ENCODE measurements around the gene XPO4.

The XPO4 gene

DNA sequence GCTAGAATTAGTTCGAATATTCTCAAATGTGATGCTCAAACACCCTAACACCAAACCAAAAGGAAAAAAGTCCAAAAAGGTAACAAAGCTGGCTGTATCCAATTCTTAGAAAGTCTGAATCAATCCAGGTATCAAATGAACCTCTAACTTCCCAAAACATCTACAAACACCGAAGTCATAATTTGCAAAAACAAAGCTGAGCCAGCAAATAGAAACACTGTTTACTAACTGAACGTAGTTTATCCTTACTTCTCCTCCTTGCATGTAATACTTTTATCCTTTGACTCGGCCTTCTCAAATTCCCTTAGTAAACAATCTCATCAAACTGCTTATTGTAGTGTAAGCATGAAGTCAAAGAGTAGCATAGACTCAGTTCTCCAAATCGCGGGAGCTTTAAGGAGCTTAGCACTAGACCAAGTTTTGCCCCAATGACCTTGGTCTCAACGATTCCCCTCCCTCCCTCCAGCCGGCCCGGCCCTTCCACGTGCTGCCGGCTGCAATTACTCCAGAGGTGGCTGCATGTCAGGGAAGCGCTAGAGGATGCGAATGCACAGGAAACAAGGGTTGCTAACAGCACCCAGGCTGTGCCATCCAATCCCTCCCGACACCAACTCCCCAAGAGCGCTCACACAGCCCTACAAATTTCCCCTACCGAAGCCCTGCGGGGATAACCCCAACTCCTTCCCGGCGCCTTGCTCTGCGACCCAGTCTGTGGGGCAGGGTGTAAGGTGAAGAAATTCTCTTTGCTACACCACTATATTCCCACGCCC is 693 bp downstream of the XPO4 start:
- TF ChIP-seq SIN3A (IDR thresholded peaks at IDR 0.05; ENCODE audit: borderline replicate concordance, insufficient read depth, low read length) (peak; percentile 39; the same call in 1 of the 2 replicates), TAF1 (IDR thresholded peaks at IDR 0.05; ENCODE audit: borderline replicate concordance, insufficient read depth, low read length) (no peak)

GRCh38 chr13:20894245-20894644 is 8.3 kb downstream of the XPO4 start:
- TF ChIP-seq FOXP2 (optimal IDR thresholded peaks at IDR 0.05; ENCODE audit: borderline replicate concordance, extremely low read depth, extremely low read length, insufficient read depth), result no peak
- no peak for TF ChIP-seq POLR2AphosphoS5 (IDR thresholded peaks at IDR 0.05; ENCODE audit: low read depth, low read length)
- TF ChIP-seq TAF1 (IDR thresholded peaks at IDR 0.05; ENCODE audit: borderline replicate concordance, insufficient read depth, low read length), result no peak
- TF ChIP-seq SIN3A (IDR thresholded peaks at IDR 0.05; ENCODE audit: borderline replicate concordance, insufficient read depth, low read length), result no peak
- TF ChIP-seq, protein P1, sequence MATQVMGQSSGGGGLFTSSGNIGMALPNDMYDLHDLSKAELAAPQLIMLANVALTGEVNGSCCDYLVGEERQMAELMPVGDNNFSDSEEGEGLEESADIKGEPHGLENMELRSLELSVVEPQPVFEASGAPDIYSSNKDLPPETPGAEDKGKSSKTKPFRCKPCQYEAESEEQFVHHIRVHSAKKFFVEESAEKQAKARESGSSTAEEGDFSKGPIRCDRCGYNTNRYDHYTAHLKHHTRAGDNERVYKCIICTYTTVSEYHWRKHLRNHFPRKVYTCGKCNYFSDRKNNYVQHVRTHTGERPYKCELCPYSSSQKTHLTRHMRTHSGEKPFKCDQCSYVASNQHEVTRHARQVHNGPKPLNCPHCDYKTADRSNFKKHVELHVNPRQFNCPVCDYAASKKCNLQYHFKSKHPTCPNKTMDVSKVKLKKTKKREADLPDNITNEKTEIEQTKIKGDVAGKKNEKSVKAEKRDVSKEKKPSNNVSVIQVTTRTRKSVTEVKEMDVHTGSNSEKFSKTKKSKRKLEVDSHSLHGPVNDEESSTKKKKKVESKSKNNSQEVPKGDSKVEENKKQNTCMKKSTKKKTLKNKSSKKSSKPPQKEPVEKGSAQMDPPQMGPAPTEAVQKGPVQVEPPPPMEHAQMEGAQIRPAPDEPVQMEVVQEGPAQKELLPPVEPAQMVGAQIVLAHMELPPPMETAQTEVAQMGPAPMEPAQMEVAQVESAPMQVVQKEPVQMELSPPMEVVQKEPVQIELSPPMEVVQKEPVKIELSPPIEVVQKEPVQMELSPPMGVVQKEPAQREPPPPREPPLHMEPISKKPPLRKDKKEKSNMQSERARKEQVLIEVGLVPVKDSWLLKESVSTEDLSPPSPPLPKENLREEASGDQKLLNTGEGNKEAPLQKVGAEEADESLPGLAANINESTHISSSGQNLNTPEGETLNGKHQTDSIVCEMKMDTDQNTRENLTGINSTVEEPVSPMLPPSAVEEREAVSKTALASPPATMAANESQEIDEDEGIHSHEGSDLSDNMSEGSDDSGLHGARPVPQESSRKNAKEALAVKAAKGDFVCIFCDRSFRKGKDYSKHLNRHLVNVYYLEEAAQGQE (IDR thresholded peaks at IDR 0.05; ENCODE audit: insufficient read depth in 1 of 2, low read depth in 2 of 2, low read length in 2 of 2), result no peak

DNA sequence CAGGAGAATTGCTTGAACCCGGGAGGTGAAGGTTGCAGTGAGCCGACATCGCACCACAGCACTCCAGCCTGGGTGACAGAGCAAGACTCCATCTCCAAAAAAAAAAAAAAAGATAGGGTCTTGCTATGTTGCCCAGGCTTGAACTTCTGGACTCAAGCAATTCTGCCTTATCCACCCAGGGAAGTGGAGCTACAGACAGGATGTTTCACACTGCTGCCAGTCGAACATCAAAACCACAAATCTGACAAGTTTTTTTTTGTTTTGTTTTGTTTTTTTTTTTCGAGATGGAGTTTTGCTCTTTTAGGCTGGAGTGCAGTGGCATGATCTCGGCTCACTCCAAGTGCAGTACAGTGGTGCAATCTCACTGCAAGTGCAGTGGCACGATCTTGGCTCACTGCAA is 10.8 kb downstream of the XPO4 start:
- TF ChIP-seq, protein P1 (IDR thresholded peaks at IDR 0.05; ENCODE audit: insufficient read depth in 1 of 2, low read depth in 2 of 2, low read length in 2 of 2), result no peak
- no peak for TF ChIP-seq SIN3A (IDR thresholded peaks at IDR 0.05; ENCODE audit: borderline replicate concordance, insufficient read depth, low read length)
- TF ChIP-seq FOXP2 (optimal IDR thresholded peaks at IDR 0.05; ENCODE audit: borderline replicate concordance, extremely low read depth, extremely low read length, insufficient read depth), result no peak
- TF ChIP-seq POLR2AphosphoS5 (IDR thresholded peaks at IDR 0.05; ENCODE audit: low read depth, low read length), result no peak
- TF ChIP-seq TAF1 (IDR thresholded peaks at IDR 0.05; ENCODE audit: borderline replicate concordance, insufficient read depth, low read length), result no peak

GRCh38 chr13:20891034-20891433 is 11.5 kb downstream of the XPO4 start:
- no peak for TF ChIP-seq POLR2AphosphoS5 (IDR thresholded peaks at IDR 0.05; ENCODE audit: low read depth, low read length)
- no peak for TF ChIP-seq TAF1 (IDR thresholded peaks at IDR 0.05; ENCODE audit: borderline replicate concordance, insufficient read depth, low read length)
- no peak for TF ChIP-seq FOXP2 (optimal IDR thresholded peaks at IDR 0.05; ENCODE audit: borderline replicate concordance, extremely low read depth, extremely low read length, insufficient read depth)
- TF ChIP-seq, protein P1 (IDR thresholded peaks at IDR 0.05; ENCODE audit: insufficient read depth in 1 of 2, low read depth in 2 of 2, low read length in 2 of 2), result no peak

DNA sequence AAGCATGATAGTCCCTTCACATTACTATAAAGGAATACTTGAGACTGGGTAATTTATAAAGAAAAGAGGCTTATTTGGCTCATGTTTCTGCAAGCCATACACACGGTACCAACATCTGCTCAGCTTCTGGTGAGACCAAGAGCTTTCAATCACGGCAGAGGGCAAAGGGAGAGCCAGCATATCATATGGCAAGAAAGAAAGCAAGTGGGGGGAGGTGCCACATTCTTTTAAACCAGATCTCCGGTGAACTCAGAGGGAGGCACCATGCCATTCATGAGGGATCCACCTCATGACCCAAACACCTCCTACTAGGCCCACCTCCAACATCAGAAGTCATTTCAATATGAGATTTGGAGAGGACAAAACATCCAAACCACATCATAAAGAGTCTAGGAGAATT is 20.3 kb downstream of the XPO4 start:
- TF ChIP-seq, protein P1 (IDR thresholded peaks at IDR 0.05; ENCODE audit: insufficient read depth in 1 of 2, low read depth in 2 of 2, low read length in 2 of 2), result no peak
- no peak for TF ChIP-seq FOXP2 (optimal IDR thresholded peaks at IDR 0.05; ENCODE audit: borderline replicate concordance, extremely low read depth, extremely low read length, insufficient read depth)
- no peak for TF ChIP-seq TAF1 (IDR thresholded peaks at IDR 0.05; ENCODE audit: borderline replicate concordance, insufficient read depth, low read length)
- TF ChIP-seq SIN3A (IDR thresholded peaks at IDR 0.05; ENCODE audit: borderline replicate concordance, insufficient read depth, low read length), result no peak
- no peak for TF ChIP-seq POLR2AphosphoS5 (IDR thresholded peaks at IDR 0.05; ENCODE audit: low read depth, low read length)
